ENCODE results near the gene ANXA4. TPM values are rescaled to one million over a fixed set of nuclear protein-coding genes. Genes with fewer than 3 reads are reported as not detected.
A peak's percentile ranks its signal among the peaks of the same experiment; 100 is the strongest.

ANXA4 gene
- polyA plus RNA-seq, 2 of the 4 experiments (the other 2 are of a cell fraction), result 341 to 554 TPM

DNA sequence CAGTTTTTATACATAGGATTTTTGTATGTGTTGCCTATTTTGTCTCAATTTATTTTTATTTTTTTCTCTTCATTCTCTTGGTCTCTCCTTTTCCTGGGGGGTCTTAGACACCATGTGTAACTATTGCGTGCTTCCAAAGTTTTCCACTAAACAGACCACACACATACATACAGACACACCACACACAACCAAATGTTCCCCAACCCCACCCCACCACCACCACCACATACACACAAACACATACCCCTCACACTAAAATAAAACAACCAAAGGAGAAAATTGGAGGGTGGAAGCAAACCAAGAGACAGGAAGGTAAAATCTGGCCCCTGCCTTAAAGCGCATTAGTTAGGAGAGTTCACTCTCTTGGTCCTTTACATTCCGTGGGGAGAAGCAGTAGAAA, 30.0 kb upstream of the ANXA4 start:
- Histone ChIP-seq H3K4me3 (no peak overlapping the region), H3K4me1 (peaks cover 22% of the 10 kb centered on the region), H3K4me2 (no peak overlapping the region), H3K9me3 (no peaks in the 10 kb centered on the region), H3K27ac (no peak overlapping the region)
- 91% methylated on average over 3 of the region's 3 CpGs for whole genome bisulfite sequencing (ENCODE audit: missing lambda C conversion rate)
- TF ChIP-seq FOXS1 (CRISPR knock-in tag; IDR thresholded peaks at IDR 0.05), result no peak
- TF ChIP-seq, protein P1, sequence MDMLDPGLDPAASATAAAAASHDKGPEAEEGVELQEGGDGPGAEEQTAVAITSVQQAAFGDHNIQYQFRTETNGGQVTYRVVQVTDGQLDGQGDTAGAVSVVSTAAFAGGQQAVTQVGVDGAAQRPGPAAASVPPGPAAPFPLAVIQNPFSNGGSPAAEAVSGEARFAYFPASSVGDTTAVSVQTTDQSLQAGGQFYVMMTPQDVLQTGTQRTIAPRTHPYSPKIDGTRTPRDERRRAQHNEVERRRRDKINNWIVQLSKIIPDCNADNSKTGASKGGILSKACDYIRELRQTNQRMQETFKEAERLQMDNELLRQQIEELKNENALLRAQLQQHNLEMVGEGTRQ (IDR thresholded peaks at IDR 0.05), result no peak
- TF ChIP-seq CBX8 (IDR thresholded peaks at IDR 0.05), result no peak
- TF ChIP-seq, protein P2, sequence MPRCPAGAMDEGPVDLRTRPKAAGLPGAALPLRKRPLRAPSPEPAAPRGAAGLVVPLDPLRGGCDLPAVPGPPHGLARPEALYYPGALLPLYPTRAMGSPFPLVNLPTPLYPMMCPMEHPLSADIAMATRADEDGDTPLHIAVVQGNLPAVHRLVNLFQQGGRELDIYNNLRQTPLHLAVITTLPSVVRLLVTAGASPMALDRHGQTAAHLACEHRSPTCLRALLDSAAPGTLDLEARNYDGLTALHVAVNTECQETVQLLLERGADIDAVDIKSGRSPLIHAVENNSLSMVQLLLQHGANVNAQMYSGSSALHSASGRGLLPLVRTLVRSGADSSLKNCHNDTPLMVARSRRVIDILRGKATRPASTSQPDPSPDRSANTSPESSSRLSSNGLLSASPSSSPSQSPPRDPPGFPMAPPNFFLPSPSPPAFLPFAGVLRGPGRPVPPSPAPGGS (IDR thresholded peaks at IDR 0.05), result no peak
- TF ChIP-seq NFE2L2 (conservative IDR thresholded peaks at IDR 0.05; ENCODE audit: low read length), result no peak
- no peak for TF ChIP-seq HOXB13 (CRISPR knock-in tag; IDR thresholded peaks at IDR 0.05; ENCODE audit: low read depth)
- TF ChIP-seq, protein P3, sequence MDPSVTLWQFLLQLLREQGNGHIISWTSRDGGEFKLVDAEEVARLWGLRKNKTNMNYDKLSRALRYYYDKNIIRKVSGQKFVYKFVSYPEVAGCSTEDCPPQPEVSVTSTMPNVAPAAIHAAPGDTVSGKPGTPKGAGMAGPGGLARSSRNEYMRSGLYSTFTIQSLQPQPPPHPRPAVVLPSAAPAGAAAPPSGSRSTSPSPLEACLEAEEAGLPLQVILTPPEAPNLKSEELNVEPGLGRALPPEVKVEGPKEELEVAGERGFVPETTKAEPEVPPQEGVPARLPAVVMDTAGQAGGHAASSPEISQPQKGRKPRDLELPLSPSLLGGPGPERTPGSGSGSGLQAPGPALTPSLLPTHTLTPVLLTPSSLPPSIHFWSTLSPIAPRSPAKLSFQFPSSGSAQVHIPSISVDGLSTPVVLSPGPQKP (IDR thresholded peaks at IDR 0.05; ENCODE audit: low read depth, low read length), result no peak
- no peak for TF ChIP-seq JUNB (IDR thresholded peaks at IDR 0.05)
- TF ChIP-seq, protein P4, sequence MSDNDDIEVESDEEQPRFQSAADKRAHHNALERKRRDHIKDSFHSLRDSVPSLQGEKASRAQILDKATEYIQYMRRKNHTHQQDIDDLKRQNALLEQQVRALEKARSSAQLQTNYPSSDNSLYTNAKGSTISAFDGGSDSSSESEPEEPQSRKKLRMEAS (IDR thresholded peaks at IDR 0.05), result no peak
- TF ChIP-seq, protein P5, sequence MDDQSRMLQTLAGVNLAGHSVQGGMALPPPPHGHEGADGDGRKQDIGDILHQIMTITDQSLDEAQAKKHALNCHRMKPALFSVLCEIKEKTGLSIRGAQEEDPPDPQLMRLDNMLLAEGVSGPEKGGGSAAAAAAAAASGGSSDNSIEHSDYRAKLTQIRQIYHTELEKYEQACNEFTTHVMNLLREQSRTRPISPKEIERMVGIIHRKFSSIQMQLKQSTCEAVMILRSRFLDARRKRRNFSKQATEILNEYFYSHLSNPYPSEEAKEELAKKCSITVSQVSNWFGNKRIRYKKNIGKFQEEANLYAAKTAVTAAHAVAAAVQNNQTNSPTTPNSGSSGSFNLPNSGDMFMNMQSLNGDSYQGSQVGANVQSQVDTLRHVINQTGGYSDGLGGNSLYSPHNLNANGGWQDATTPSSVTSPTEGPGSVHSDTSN (IDR thresholded peaks at IDR 0.05), result no peak
- no peak for TF ChIP-seq ZSCAN20 (CRISPR knock-in tag; IDR thresholded peaks at IDR 0.05)
- TF ChIP-seq RNF2 (IDR thresholded peaks at IDR 0.05; ENCODE audit: borderline replicate concordance, low read depth), result no peak
- ATAC-seq (no peak), FAIRE-seq (no peak), DNase-seq (ENCODE audit: low read depth in 1 of 2, low spot score in 1 of 2) (no peak)
- POLR2A ChIA-PET, result no interaction called here
- CTCF ChIA-PET, result interaction anchor here (1.5 to 6.0 kb wide), 3 partner anchors 13 to 152 kb away, joined by 3 to 52 read pairs (median 40); no protein-coding TSS in a partner anchor

DNA sequence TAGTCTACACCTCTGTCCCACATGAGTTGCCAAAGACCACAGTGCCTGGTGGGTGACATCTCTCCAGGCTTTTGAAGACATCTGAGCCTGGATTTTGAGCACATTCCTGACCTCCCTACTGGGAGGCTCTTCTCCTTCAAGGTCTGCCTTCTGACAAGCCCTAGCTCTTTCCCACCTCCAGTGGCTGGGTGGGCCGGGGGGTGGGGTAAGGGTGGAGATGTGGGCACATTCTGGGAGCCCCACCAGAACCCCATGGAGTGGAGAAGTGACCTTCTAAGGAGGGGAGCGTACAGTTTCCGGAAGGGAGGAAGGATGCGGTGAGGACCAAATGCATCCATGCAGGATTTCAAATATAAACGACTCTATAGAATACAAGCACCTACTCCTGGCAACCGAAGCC, 27.9 kb upstream of the ANXA4 start:
- no peak for FAIRE-seq
- CTCF ChIA-PET, result interaction anchor here (0.6 to 6.0 kb wide), 34 partner anchors 9 to 306 kb away, joined by 3 to 66 read pairs (median 6); partner anchors contain the start of genes AAK1 and NFU1

More for the DNA sequence above, 27.9 kb upstream of the ANXA4 start:
- H3K4me1 ChIP-seq, result peaks cover 39% of the 10 kb centered on the region
- H3K4me3 ChIP-seq, result no peak overlapping the region
- WGBS (ENCODE audit: missing lambda C conversion rate), result 98% methylated on average over 6 of the region's 6 CpGs
- POLR2A ChIA-PET, result no interaction called here
- DNase-seq (ENCODE audit: low read depth in 1 of 2, low spot score in 1 of 2) (no peak), ATAC-seq (no peak)
- H3K27ac ChIP-seq, result peak overlapping the region in 1 of 2 experiments; percentile 73; a peak in 3 of 6 replicates
- H3K4me2 ChIP-seq, result peak overlapping the region; percentile 60; the same call in 2 of the 3 replicates
- no peaks in the 10 kb centered on the region for H3K9me3 ChIP-seq
- TF ChIP-seq HOXA7 (CRISPR knock-in tag; IDR thresholded peaks at IDR 0.05), result no peak
- no peak for TF ChIP-seq TP53 (CRISPR knock-in tag; IDR thresholded peaks at IDR 0.05)
- no peak for TF ChIP-seq FOSL2 (IDR thresholded peaks at IDR 0.05)
- no peak for TF ChIP-seq FOSL2 (CRISPR knock-in tag; IDR thresholded peaks at IDR 0.05)
- no peak for TF ChIP-seq JUN (IDR thresholded peaks at IDR 0.05)
- TF ChIP-seq EHMT2 (IDR thresholded peaks at IDR 0.05; ENCODE audit: low read depth), result no peak
- TF ChIP-seq POLR2AphosphoS2 (conservative IDR thresholded peaks at IDR 0.05; ENCODE audit: low read length), result no peak
- TF ChIP-seq, protein P5 (IDR thresholded peaks at IDR 0.05), result no peak
- TF ChIP-seq SMC3 (IDR thresholded peaks at IDR 0.05), result no peak
- TF ChIP-seq, protein P4 (IDR thresholded peaks at IDR 0.05), result no peak
- no peak for TF ChIP-seq FOXS1 (CRISPR knock-in tag; IDR thresholded peaks at IDR 0.05)
- TF ChIP-seq, protein P2 (IDR thresholded peaks at IDR 0.05), result no peak
- no peak for TF ChIP-seq HOXB5 (CRISPR knock-in tag; IDR thresholded peaks at IDR 0.05)
- TF ChIP-seq, protein P6, sequence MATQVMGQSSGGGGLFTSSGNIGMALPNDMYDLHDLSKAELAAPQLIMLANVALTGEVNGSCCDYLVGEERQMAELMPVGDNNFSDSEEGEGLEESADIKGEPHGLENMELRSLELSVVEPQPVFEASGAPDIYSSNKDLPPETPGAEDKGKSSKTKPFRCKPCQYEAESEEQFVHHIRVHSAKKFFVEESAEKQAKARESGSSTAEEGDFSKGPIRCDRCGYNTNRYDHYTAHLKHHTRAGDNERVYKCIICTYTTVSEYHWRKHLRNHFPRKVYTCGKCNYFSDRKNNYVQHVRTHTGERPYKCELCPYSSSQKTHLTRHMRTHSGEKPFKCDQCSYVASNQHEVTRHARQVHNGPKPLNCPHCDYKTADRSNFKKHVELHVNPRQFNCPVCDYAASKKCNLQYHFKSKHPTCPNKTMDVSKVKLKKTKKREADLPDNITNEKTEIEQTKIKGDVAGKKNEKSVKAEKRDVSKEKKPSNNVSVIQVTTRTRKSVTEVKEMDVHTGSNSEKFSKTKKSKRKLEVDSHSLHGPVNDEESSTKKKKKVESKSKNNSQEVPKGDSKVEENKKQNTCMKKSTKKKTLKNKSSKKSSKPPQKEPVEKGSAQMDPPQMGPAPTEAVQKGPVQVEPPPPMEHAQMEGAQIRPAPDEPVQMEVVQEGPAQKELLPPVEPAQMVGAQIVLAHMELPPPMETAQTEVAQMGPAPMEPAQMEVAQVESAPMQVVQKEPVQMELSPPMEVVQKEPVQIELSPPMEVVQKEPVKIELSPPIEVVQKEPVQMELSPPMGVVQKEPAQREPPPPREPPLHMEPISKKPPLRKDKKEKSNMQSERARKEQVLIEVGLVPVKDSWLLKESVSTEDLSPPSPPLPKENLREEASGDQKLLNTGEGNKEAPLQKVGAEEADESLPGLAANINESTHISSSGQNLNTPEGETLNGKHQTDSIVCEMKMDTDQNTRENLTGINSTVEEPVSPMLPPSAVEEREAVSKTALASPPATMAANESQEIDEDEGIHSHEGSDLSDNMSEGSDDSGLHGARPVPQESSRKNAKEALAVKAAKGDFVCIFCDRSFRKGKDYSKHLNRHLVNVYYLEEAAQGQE (IDR thresholded peaks at IDR 0.05), result no peak
- no peak for TF ChIP-seq HDAC2 (IDR thresholded peaks at IDR 0.05)

All from A549 (cell line).